ENCODE data around the gene TEKTIP1. TPM values are rescaled to one million over a fixed set of nuclear protein-coding genes. Genes with fewer than 3 reads are reported as not detected.
"Not testable (repeated sequence)": the region's sequence is repeated elsewhere in the genome, so short reads cannot be mapped to it uniquely, and the experiment has no call there.

TEKTIP1 gene
- total RNA-seq, 2 donors from 2014 or later, result 5.0 to 8.4 TPM

DNA sequence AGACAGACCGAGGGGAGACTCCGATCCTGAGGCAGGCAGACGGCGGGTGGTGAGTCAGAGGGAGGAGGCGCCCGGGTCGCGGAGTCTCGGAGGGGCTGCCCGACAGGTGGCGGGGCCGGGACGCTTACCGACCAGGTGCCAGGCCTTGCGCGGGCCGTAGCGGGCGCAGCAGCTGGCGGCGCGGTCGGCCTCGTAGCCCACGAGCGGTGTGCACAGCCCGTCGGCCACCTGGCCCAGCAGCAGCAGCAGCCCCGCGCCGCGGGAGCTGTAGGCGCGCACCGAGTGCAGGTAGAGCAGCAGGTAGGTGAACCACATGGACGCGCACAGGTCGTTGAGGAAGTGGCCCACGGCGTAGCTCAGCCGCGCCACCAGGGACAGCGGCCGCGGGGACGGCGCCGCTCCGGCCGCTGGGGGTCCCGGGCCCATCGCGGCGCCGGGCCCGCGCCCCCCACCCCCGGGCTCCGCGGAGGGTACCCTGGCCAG lies 18.0 kb downstream of the TEKTIP1 start:
- no peaks in the 10 kb centered on the region for H3K9me3 ChIP-seq (ENCODE audit: control insufficient read depth, low read length, poor library complexity, severe bottlenecking)
- Mint-ChIP-seq H3K27me3 (no peaks in the 10 kb centered on the region), H3K36me3 (ENCODE audit: low read depth) (no peaks in the 10 kb centered on the region), H3K4me3 (peak overlapping the region; percentile 98), H3K4me1 (peaks cover 29% of the 10 kb centered on the region), H3K27ac (peak overlapping the region; percentile 96)
- DNase-seq, result peak; percentile 44 to 68 (median 55)
- peak; percentile 38 for ATAC-seq

DNA sequence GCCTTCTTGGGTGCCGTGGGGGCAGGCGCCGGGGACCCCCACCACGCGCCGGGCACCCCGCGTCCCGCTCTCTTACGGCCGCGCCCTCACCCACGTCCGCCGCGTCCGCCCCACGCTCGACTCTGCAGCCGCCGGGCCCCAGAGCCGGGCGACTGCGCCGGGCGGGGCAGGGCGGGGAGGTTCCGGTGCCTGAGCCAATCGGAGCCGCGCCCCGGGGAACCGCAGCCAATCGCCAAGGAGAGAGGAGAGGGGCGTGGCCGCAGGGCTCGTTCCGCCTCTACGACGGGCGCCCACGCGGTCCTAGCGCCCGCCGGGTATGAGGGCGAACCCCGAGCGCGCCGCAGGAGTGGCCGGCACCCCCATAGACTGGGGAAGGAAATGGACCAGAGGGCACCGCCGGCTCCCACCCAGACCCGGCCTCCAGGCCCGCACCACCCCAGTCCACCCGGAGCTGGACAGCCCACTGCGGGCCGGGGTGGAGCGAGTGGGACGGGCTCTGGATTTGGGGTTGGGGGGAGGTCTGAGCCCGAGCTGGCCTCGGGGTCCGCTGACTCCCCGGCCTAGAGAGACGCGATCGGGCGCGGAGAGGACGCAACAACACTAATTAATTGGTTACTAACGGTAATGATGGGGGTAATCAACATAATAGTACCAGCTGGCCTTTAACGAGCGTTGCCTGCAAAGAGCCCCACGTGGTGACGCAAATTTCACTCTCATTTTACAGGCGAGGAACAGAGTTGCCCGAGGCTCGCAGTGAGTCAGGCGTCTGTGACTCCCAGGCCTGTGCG lies 18.7 kb downstream of the TEKTIP1 start, which contains the start of gene MFSD12:
TSS of gene MFSD12 (minus strand) at position 126 of the 788 bp plus-strand sequence. CDS start 183 bp downstream, outside the sequence.
- ATAC-seq (peak; percentile 90), DNase-seq (peak; percentile 90 to 92 (median 91))
- Mint-ChIP-seq H3K27me3 (no peaks in the 10 kb centered on the region), H3K36me3 (ENCODE audit: low read depth) (no peaks in the 10 kb centered on the region), H3K27ac (peak within 1 kb of the TSS; percentile 96), H3K4me1 (peaks cover 29% of the 10 kb centered on the region), H3K4me3 (peak within 1 kb of the TSS; percentile 98)
- H3K9me3 ChIP-seq (ENCODE audit: control insufficient read depth, low read length, poor library complexity, severe bottlenecking), result no peaks in the 10 kb centered on the region

- H3K4me3 Mint-ChIP-seq, result no peak overlapping the region
- no peak overlapping the region for H3K27ac Mint-ChIP-seq
- DNase-seq (no peak), ATAC-seq (no peak)
- no peaks in the 10 kb centered on the region for H3K27me3 Mint-ChIP-seq
- no peaks in the 10 kb centered on the region for H3K36me3 Mint-ChIP-seq (ENCODE audit: low read depth)
- no peaks in the 10 kb centered on the region for H3K9me3 ChIP-seq (ENCODE audit: control insufficient read depth, low read length, poor library complexity, severe bottlenecking)
- no peaks in the 10 kb centered on the region for H3K4me1 Mint-ChIP-seq
Observed at GRCh38 chr19:3563709-3564524, 24.9 kb downstream of the TEKTIP1 start.

GRCh38 chr19:3565139-3565538 lies 26.2 kb downstream of the TEKTIP1 start:
- H3K4me1 Mint-ChIP-seq, result no peaks in the 10 kb centered on the region
- H3K36me3 Mint-ChIP-seq (ENCODE audit: low read depth), result no peaks in the 10 kb centered on the region
- ATAC-seq, result no peak
- no peaks in the 10 kb centered on the region for H3K27me3 Mint-ChIP-seq
- H3K27ac Mint-ChIP-seq, result no peak overlapping the region
- no peak overlapping the region for H3K4me3 Mint-ChIP-seq
- no peak for DNase-seq
- H3K9me3 ChIP-seq (ENCODE audit: control insufficient read depth, low read length, poor library complexity, severe bottlenecking), result no peaks in the 10 kb centered on the region

GRCh38 chr19:3570042-3570441 lies 31.1 kb downstream of the TEKTIP1 start:
- ATAC-seq; DNase-seq; H3K9me3 ChIP-seq (ENCODE audit: control insufficient read depth, low read length, poor library complexity, severe bottlenecking); H3K27me3 Mint-ChIP-seq; H3K27ac Mint-ChIP-seq; H3K4me3 Mint-ChIP-seq; H3K36me3 Mint-ChIP-seq (ENCODE audit: low read depth): not testable (repeated sequence)
- H3K4me1 Mint-ChIP-seq, result peaks cover 17% of the 10 kb centered on the region

DNA sequence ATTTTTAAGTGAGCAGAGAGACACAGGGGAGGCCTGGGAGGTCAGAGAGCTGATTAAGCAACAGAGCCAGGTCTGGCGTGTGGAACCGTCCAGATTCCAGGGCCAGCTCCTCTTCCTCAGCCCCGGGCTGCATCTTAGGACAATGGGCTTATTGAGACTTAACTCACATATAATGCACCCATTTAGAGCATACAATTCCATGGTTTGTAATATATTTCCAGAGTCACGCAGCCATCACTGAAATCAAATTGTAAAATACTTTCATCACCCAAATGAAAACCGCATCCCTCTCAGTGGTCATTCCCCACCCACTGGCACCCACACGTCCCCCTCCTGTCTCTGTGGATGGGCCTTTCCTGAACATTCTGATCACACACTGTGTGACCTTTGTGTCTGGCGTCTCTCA lies 31.6 kb downstream of the TEKTIP1 start:
- DNase-seq, result no peak
- Mint-ChIP-seq H3K4me1 (peaks cover 17% of the 10 kb centered on the region), H3K36me3 (ENCODE audit: low read depth) (no peaks in the 10 kb centered on the region), H3K27ac (no peak overlapping the region), H3K4me3 (no peak overlapping the region), H3K27me3 (no peaks in the 10 kb centered on the region)
- H3K9me3 ChIP-seq (ENCODE audit: control insufficient read depth, low read length, poor library complexity, severe bottlenecking), result no peaks in the 10 kb centered on the region
- ATAC-seq, result no peak

GRCh38 chr19:3572132-3572854 lies 33.3 kb downstream of the TEKTIP1 start:
- Mint-ChIP-seq H3K4me3 (peak overlapping the region; percentile 87), H3K27ac (no peak overlapping the region), H3K4me1 (peaks cover 17% of the 10 kb centered on the region), H3K36me3 (ENCODE audit: low read depth) (no peaks in the 10 kb centered on the region), H3K27me3 (no peaks in the 10 kb centered on the region)
- ATAC-seq (peak; percentile 96), DNase-seq (peak; percentile 97 to 99 (median 99))
- H3K9me3 ChIP-seq (ENCODE audit: control insufficient read depth, low read length, poor library complexity, severe bottlenecking), result no peaks in the 10 kb centered on the region

DNA sequence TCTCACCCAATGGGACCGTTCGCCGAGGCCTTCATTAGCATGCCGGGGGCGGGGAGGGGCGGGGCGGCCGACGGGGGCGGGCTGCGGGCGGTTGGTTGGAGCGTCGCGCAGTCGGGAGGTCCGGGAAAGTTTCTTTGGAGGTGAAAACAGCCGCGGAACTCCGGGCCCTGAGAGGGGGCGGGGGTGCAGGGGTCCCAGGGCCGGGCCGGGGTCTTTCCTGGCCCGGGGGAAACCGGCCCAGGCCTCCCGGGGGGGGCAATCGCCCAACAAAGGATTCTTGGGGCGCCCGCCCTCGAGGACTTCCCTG lies 33.8 kb downstream of the TEKTIP1 start, which contains the start of gene HMG20B:
TSS of gene HMG20B (plus strand) at position 90 of the 307 bp plus-strand sequence. CDS start 366 bp downstream, outside the sequence.
- DNase-seq, result no peak
- Mint-ChIP-seq H3K36me3 (ENCODE audit: low read depth) (no peaks in the 10 kb centered on the region), H3K27me3 (no peaks in the 10 kb centered on the region), H3K27ac (no peak within 1 kb of the TSS), H3K4me3 (peak within 1 kb of the TSS; percentile 87), H3K4me1 (peaks cover 17% of the 10 kb centered on the region)
- no peaks in the 10 kb centered on the region for H3K9me3 ChIP-seq (ENCODE audit: control insufficient read depth, low read length, poor library complexity, severe bottlenecking)
- peak; percentile 1 for ATAC-seq

DNA sequence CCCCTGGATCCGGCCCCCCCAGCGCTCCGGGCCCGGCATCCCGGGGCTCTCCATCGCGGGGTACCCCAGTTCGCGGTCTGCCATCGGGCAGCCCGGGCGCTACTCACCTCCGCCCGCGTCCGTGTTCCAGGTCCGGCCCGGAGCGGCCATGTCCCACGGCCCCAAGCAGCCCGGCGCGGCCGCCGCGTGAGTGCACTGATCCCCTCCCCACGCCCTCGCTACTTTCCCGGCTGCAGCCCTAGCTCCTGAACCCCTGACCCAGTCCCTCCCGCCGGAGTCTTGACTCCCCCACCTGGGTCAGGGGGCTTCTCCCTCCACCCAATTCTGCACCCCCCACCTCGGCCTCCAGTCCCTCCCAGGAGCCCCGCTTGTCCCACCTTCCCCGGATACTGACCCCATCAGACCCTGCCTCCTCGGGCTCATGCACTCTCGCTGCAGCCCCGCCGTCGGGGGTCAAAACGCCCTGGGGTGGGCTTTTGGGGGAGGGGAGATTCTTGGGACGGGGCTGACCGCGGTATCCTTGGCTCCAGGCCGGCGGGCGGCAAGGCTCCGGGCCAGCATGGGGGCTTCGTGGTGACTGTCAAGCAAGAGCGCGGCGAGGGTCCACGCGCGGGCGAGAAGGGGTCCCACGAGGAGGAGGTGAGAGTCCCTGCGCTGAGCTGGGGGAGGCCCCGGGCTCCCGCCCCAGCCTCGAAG lies 34.3 kb downstream of the TEKTIP1 start:
- DNase-seq, result no peak
- Mint-ChIP-seq H3K27me3 (no peaks in the 10 kb centered on the region), H3K4me1 (peaks cover 17% of the 10 kb centered on the region), H3K27ac (no peak overlapping the region), H3K36me3 (ENCODE audit: low read depth) (no peaks in the 10 kb centered on the region), H3K4me3 (peak overlapping the region; percentile 87)
- no peaks in the 10 kb centered on the region for H3K9me3 ChIP-seq (ENCODE audit: control insufficient read depth, low read length, poor library complexity, severe bottlenecking)
- ATAC-seq, result no peak

GRCh38 chr19:3573858-3574637 lies 35.1 kb downstream of the TEKTIP1 start:
- peak; percentile 26 for ATAC-seq
- DNase-seq, result peak; percentile 72 to 85 (median 77)
- no peaks in the 10 kb centered on the region for H3K36me3 Mint-ChIP-seq (ENCODE audit: low read depth)
- H3K27ac Mint-ChIP-seq, result no peak overlapping the region
- H3K9me3 ChIP-seq (ENCODE audit: control insufficient read depth, low read length, poor library complexity, severe bottlenecking), result no peaks in the 10 kb centered on the region
- no peaks in the 10 kb centered on the region for H3K27me3 Mint-ChIP-seq
- H3K4me1 Mint-ChIP-seq, result peaks cover 17% of the 10 kb centered on the region
- H3K4me3 Mint-ChIP-seq, result peak overlapping the region; percentile 87

GRCh38 chr19:3575260-3575741 lies 36.3 kb downstream of the TEKTIP1 start:
- no peaks in the 10 kb centered on the region for H3K36me3 Mint-ChIP-seq (ENCODE audit: low read depth)
- H3K27me3 Mint-ChIP-seq, result no peaks in the 10 kb centered on the region
- DNase-seq (no peak), ATAC-seq (no peak)
- peak overlapping the region; percentile 14 for H3K27ac Mint-ChIP-seq
- peaks cover 17% of the 10 kb centered on the region for H3K4me1 Mint-ChIP-seq
- no peaks in the 10 kb centered on the region for H3K9me3 ChIP-seq (ENCODE audit: control insufficient read depth, low read length, poor library complexity, severe bottlenecking)
- H3K4me3 Mint-ChIP-seq, result peak overlapping the region; percentile 46

All from T-helper 17 cell (primary cell).